Measurements from ENCODE around the gene CLRN1.

CLRN1 gene

DNA sequence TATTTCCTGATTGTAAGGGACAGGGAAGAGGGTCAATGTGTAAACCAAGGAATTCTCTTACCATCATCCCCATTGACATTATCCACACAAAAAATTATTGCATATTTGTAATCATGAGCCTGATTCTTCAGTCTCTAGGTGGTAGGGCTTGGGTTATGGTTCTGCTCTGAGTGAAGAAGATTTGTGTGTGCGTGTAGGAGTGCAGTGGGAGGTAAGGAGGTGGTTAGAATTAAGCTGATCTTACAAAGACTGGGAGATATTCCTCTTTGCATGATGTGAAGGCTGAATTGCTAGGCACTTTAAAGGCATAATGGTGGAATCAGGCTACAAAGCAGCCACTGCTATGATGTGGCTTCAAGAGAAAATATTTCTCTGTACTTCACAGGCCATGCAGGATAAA lies 44.3 kb downstream of the CLRN1 start:
- no peak overlapping the region for H3K27ac ChIP-seq

DNA sequence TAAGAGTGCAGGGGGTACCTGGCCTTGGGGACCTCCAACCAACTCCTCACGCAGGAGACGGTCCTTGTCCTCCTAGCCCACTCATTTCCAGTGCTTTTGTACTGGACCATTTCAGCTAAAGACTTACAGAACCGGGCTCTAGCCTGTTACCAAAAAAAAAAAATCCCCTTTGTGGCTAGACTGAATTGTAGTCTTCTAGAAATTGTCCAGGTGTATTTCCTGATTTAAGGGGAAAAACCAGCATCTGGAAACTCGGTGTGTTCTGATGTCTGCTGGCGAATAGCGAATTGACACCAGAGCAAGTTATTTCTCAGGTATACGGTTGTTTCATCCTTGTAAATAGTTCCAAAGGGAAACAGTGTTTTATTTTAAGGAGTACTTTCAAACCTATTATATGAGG lies 46.2 kb downstream of the CLRN1 start:
- Histone ChIP-seq H3K27ac (peak overlapping the region in 1 of 21 experiments; percentile 61), H3K4me3 (no peak overlapping the region)

More for the DNA sequence above, 44.3 kb downstream of the CLRN1 start:
- H3K4me3 ChIP-seq, result no peak overlapping the region

DNA sequence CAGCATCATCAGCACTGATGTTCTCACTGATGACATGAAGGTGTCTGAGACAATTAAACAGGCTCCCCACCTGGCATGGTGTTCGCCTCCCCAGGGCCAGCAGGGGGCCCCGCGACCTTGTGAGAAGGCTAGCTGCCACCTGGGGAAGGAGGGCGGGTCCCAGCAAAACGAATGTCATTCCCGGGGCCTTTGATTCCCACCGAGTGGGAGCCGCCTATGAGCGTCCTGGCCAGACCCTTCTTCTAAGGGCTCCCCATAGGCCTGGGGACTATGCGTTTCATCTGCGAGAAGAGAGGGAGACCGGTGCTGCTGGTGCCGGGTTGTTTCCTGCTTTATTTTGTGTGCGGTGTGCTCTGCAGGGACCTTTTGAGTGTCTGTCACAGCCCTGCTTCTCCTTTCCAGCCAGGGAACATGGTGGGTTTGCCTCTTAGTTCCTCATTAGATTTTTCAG lies 46.8 kb downstream of the CLRN1 start:
- Histone ChIP-seq H3K4me3 (no peak overlapping the region), H3K27ac (peak overlapping the region in 1 of 21 experiments; percentile 61)

DNA sequence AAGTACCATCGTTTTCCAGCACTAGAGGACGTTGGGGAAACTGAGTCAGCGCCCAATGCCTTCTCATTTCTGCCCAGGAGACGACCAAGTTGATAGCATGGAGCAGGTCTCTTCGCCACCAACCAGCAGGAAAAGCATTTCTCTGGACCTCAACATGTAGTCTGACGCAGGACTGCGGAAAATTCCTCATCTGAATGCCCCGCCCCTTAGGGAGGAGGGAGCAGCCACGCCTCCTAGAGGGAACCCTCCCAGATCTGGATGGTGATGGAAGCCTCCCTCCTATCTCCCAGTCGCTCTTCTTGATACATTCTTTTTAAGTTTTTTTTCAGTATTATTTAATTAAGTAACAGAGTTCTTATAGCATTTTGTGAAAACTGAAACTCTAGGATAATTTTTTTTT lies 49.9 kb downstream of the CLRN1 start:
- Histone ChIP-seq H3K4me3 (no peak overlapping the region), H3K27ac (no peak overlapping the region)

DNA sequence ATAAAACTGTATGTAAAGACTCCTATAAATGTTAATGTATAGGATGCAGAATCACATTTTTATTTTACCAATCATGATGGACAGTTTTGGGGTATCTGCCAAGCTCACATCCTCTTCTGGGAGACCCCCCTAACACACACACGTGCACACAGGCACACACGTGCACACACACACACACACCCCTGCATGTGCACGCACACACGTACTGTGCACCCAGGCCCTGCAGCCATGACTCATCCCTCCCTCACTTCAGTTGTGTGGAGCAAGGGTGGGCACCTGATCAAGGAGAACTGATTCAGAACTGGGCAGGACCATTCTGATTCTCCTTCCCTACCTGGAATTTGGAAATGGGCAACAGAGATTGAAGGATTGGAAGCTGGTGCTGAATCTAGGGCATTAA lies 51.3 kb downstream of the CLRN1 start:
- Histone ChIP-seq H3K4me3 (no peak overlapping the region), H3K27ac (no peak overlapping the region)

DNA sequence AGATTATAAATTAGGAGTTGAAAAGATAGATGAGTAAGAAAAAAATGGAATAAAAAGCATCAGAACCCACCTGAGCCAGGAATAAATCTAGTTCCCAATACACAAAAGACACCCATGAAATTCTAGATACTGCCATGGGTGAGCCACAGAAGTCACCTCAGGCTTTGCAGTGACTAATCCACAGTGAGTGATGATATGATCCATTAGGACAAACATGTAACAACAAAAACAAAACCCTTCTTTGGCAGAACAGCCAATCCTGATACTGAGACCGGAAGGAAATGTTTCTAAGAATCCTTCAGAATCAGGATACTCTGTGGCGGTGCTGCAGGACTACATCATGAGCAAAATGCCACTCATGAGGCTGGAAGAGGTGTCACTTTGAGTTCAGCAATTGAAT lies 52.3 kb downstream of the CLRN1 start:
- H3K27ac ChIP-seq, result no peak overlapping the region
- H3K4me3 ChIP-seq, result no peak overlapping the region

DNA sequence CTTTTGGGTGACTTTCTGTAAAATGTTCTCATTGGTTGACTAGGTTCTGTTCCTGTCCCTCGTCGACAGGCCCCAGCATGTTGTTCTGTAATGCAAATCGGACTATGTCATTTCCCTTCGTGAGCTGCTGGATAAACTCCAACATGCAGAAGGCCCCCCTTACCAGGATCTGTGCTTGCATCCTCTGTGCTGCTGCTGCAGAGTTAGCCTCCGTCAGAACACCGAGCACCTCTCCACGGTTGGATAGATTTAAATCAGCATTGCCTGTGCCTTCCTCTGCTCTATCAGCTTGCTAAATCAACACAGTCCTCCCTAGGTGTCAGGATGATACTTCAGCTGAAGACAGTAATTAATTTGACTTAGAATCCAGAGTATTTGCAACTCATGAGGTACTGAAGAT lies 54.6 kb downstream of the CLRN1 start:
- no peak overlapping the region for H3K4me3 ChIP-seq
- H3K27ac ChIP-seq, result no peak overlapping the region

DNA sequence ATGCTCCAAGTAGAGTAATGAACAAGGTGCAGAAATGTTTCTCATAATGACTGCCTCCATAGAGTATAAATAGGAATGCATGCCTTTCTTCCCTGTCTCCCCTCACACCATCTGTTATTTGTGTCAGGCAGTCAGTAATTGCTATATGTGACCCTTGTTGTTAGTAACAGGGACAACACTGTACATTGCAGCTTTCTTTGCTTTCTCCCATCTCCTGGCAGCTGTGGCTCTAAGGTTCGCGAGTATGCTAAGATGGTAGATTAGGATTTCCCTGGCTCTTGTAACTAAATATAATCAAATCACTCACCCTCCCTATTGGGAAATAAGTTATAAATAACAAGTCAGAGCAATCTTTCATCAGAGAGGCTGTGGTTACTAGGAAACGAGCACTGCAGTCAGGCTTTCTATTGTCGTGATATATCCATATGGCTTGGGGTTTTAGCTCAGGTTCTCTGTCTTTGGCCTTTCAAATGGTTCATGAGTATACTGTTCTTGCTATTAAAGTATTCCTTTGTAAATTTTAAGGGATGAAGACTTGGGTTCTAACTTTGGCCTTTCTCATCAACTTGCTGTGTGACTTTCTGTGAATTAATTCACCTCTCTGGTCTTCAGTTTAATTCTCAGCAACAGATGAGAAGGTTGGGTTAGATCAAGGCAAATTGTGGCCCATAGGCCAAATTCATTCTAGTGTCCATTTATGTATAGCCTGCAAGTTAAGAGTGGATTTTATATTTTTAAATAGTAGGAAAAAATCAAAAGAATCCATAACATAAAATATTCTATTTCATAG lies 59.2 kb downstream of the CLRN1 start:
- no peak overlapping the region for H3K27ac ChIP-seq
- no peak overlapping the region for H3K4me3 ChIP-seq

DNA sequence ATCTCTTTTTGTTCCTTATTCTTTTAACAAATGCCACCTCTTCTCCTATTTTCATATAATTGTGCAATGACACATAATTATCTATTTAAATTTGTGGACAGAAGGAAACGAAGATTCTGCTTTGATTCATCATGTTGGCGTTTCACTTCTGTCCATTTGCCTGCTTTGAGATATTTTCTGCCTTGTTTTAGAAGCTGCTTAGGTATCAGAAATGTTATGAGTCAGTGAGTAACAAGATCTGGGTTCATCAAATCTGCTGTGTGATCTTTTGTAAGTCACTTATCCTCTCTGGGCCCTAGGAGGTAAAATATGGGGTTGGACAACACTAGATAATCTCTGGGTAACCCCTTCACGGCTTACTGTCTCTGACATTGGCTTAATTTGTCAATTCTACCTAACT lies 60.0 kb downstream of the CLRN1 start:
- Histone ChIP-seq H3K27ac (no peak overlapping the region), H3K4me3 (no peak overlapping the region)

DNA sequence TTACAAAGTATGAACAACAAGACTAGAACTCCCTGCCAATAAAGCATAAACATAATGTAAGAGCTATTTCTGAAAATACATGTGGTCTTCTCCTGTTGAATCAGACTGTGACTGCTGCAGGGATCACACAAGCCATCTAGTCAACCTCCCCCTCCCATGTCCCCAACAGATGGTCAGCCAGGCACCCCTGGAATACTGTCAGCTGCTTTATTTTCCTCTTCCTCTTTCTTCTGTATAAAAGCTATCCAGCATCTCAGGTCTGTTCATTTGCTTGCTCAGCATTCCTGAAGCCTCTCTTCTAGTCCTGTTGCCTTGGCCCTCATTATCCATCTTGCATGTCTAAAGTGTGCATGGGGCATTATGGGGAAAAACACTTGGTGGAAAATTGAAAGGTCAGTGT lies 60.8 kb downstream of the CLRN1 start:
- no peak overlapping the region for H3K27ac ChIP-seq
- no peak overlapping the region for H3K4me3 ChIP-seq

DNA sequence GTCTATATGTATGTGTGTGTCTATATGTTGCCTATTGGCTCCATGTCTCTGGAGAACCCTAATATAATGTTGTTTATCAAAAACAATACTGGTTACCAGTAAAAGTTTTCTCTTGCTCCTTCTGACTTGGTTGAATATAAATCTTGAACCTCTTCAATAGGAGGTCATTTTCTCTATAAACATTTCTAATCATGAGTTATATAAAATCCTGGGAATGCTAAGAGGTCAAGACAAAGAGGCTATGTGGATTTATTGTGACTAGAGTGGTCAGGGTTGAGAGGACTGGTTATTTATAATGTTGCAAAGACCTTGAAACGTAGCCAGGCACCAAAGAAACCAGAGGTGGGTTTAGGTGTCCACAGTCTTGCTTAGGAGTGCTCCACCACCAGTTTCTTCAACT lies 66.1 kb downstream of the CLRN1 start:
- H3K27ac ChIP-seq, result no peak overlapping the region

DNA sequence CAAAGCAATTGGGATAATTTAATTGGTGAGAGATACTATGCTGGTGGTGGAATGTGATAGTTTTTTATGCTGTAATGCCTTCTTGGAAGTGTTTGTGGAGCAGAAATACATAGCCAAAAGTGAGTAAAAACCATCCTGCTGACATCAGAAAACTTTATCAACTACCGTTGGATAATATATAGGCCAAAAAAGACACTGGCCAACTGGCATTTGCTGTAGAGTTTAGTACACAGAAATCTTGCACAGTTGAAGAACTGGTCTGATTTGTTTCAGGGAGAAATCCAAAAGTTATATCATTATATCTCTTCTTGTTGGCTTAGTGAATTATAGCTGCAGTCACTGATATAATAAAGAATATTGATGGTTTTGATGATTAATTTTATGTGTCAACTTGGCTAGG lies 66.8 kb downstream of the CLRN1 start:
- Histone ChIP-seq H3K4me3 (no peak overlapping the region), H3K27ac (no peak overlapping the region)

More for the DNA sequence above, 66.1 kb downstream of the CLRN1 start:
- no peak overlapping the region for H3K4me3 ChIP-seq

DNA sequence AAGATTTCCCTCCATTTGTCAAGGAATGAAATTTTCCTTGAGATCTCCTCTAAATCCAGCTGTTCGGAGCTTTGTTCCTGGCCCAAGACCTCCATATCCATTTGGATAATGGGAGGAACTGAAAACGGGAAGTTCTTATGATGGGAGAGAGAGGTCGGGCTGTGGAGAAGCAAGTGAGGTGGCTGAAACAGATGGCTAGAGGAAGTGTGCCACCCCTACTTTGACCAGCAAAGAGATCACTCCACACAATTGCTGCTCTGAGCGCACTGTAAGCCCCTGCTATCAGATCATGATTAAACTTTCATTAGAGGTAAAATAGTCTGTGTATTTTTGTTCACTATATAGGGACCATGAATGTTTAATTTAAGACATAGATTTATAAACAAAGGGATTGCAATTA lies 67.2 kb downstream of the CLRN1 start, which contains the start of gene MINDY4B:
MINDY4B (minus strand) TSS at position 101 of the 400 bp plus-strand sequence; CDS start at position 101, 0 bp downstream.
- Histone ChIP-seq H3K27ac (no peak within 1 kb of the TSS), H3K4me3 (no peak within 1 kb of the TSS)

DNA sequence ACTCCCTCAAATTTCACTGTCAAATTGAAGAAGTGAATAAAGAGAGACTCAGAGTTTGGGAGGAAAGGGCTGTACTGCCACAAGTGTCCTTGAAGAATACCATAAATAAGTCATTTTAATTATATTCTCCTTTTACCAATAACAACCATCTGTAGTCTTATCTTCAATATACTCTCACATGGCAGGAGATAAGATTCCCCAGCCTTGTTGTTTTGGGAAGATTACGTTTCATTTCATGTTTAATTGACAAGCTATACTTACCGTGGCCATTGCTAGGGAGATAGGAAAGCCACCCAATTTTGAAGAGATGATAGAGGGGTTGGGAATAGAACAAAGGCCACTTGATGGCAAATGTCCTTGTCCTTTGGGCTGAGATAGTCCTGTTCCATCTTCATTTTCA lies 69.5 kb downstream of the CLRN1 start:
- Histone ChIP-seq H3K4me3 (no peak overlapping the region), H3K27ac (no peak overlapping the region)

DNA sequence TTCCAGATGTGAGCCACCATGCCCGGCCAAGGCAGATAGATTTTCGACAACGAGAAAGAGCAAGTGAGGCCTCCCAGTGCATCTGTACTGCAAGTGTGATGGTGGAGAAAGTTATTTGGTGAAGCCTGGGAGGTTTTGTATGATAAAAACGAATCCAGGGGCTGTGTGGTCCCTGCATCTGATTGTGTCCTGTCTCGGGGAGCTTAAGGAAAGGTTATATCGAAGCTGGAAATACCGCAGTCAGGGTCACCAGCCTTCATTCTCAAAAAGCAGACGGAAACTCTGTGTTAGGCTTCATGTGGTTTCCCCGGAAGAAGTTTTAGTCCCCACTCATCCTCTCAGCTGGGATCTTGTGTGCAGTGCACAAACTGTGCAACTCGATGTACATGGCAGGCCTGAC lies 70.7 kb downstream of the CLRN1 start:
- Histone ChIP-seq H3K4me3 (no peak overlapping the region), H3K27ac (no peak overlapping the region)

DNA sequence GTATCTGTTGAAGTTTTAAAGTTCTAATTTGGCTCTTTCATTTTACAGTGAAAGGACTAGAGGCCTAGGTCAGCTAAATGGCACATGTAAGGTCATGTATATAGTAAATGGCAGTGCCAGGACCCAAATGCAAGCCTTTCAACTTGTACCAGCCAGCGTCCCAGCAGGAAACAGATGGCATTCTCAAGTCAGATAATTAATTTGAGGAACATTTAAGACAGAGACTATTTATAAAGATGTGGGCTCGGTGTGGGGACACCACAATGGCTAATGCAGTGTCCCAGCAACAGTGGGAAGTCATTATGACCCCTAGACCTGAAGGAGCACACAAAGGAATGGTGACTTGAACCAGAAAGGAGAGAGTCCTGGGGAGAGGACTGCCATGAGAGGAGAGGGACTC lies 73.4 kb downstream of the CLRN1 start:
- H3K4me3 ChIP-seq, result no peak overlapping the region
- H3K27ac ChIP-seq, result no peak overlapping the region

DNA sequence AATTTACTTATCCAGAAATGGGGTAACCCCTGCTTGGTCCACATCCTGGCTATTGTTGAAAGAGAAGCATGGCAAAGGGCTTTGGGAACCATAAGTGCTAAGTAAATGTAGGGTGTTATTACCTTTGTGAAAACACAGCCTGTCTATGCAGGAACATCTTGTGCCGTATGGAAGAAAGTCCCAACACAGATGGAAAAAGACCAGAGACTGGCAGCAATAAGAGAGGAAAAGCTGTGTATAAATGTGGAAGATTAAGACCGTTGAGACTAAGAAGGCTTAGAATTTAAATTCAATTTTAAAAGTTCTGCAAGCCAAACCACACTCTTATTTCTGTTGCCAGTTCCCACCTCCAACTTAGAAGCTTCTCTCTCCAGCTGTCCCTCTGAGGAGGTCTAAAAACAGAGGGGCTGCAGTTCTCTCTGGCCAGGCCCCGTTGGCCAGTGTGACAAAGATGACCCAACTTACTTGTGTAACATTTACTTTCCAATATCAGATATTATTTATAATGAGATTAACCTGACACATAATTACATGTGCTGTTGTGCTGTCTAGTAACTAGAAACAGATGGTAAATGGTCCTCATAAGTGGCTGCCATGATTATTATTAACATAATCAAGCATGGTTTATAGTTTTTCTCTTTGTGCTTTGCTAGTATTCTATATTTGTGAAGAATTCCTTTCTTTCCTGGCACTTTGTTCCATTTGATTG lies 74.3 kb downstream of the CLRN1 start:
- Histone ChIP-seq H3K27ac (no peak overlapping the region), H3K4me3 (no peak overlapping the region)

DNA sequence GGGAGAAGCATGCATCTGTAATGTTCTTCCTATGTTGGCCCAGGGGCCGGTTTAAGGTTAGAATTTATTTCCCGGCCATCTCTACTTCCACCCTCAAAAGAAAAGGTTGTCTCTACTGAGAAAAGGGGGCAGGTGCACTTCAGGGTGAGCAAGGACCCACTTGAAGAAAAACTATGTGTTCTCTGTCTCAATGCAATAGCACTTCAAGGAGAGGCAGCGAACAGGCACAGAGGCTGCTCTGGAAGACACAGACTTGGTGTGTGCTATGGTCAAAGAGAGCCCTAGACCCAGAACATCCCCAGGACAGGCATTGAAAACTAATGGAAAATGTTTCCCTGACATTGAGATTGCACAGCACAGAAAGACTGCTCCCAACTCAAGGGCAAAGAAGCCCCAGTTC lies 74.9 kb downstream of the CLRN1 start:
- Histone ChIP-seq H3K4me3 (no peak overlapping the region), H3K27ac (no peak overlapping the region)

DNA sequence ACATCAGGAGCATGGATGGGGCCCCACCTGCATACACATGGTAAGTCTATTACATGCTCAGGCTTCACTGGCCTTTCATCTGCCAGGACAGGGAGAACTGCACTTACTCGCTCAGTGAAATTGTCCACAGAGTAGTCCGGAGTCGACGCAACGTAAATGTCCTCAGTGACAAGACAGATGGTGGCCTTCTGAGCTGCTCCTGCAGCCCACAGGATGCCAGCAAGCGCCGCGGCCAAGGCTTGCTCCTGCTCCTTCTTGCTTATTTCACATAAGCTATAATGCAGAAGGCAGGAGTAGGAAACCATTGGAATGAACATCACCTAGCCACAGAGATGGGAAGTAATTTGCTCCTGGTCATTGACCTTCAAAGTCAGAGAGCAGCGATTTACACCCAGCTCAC lies 81.7 kb downstream of the CLRN1 start:
- Histone ChIP-seq H3K4me3 (no peak overlapping the region), H3K27ac (no peak overlapping the region)

DNA sequence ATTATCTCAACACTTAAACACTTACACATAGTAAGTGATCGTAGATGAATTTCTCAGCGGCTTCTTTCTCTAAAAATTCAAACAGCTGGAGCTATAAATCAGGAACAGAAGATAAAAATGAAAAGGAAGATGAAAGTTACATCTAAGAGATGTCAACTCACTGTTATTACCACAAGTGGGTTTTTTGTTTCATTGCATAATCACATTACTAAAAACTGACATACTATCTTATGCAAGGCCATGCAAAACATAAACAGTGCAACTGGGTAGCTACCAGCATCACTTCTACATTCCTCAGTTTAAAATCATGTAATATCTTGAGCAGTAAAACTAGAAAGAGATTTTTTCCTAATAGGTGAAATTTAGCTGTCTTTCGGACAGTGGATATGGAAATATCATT lies 82.2 kb downstream of the CLRN1 start:
- no peak overlapping the region for H3K4me3 ChIP-seq
- H3K27ac ChIP-seq, result no peak overlapping the region

DNA sequence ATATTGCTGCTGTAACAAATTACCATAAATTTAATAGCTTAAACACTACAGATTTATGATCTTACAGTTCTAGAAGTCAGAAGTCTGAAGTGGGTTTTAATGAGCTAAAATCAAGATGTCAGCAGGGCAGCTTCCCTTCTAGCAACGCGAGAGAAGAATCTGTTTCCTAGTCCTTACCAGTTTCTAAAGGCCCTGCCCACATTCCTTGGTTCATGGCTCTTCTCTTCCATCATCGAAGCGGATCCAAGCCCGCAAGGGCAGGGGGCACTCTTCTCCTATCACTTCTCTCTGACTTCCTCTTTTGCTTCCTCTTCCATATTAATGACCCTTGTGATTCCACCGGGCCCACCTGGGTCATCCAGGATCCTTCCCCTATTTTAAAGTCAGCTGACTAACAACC lies 83.4 kb downstream of the CLRN1 start:
- Histone ChIP-seq H3K4me3 (no peak overlapping the region), H3K27ac (no peak overlapping the region)
